GM10248 (cell line): ENCODE results near the gene RSPH6A.

Source experiments
- CTCF ChIA-PET: fragments of 300-600 bp; sonication (Branson Sonifier 250); formaldehyde crosslinking; extraction: SDS; loops from one replicate; lab custom pipeline; 2021; ENCODE audit warnings: antibody characterized with exemption; lab: Yijun Ruan, JAX
- POLR2A ChIA-PET: fragments of 350-650 bp; sonication (Branson Sonifier 250); formaldehyde crosslinking; extraction: SDS; loops from one replicate; lab custom pipeline; 2020; ENCODE audit warnings: antibody characterized with exemption; lab: Yijun Ruan, JAX
- DNase-seq: peaks from one replicate; pipeline ENCODE4 v3.0.0; 2012; ENCODE audit errors: extremely low spot score
- CTCF ChIP-seq: IDR thresholded peaks from 2 replicates; pipeline ENCODE4 v1.5.1; 2012; ENCODE audit warnings: mild to moderate bottlenecking, low read depth; ENCODE audit errors: extremely low read depth, missing control alignments, control extremely low read depth

Gene RSPH6A

GRCh38 chr19:45826934-45827333, 11.8 kb upstream of the RSPH6A start:
- ChIA-PET POLR2A (no interaction called here), CTCF (interaction anchor here (1.1 to 6.6 kb wide), 4 partner anchors 10 to 37 kb away, joined by 3 to 63 read pairs (median 6); no protein-coding TSS in a partner anchor)
- no peak for DNase-seq
- no peak for TF ChIP-seq CTCF

- POLR2A ChIA-PET, result no interaction called here
- no peak for DNase-seq
- CTCF ChIA-PET, result interaction anchor here (1.1 to 6.6 kb wide), 6 partner anchors 9 to 37 kb away, joined by 3 to 63 read pairs (median 5); no protein-coding TSS in a partner anchor
- no peak for TF ChIP-seq CTCF
These were observed 11.1 kb upstream of the RSPH6A start for GRCh38 chr19:45825917-45826893.

GRCh38 chr19:45825263-45825605, 10.1 kb upstream of the RSPH6A start:
- ChIA-PET CTCF (interaction anchor here (1.2 to 6.6 kb wide), 5 partner anchors 8 to 26 kb away, joined by 3 to 63 read pairs (median 4); no protein-coding TSS in a partner anchor), POLR2A (no interaction called here)
- TF ChIP-seq CTCF, result no peak
- DNase-seq, result no peak

- TF ChIP-seq CTCF, result no peak
- ChIA-PET CTCF (interaction anchor here (1.2 to 6.6 kb wide), 8 partner anchors 7 to 45 kb away, joined by 3 to 63 read pairs (median 4); partner anchors contain the start of genes FOXA3 and SYMPK), POLR2A (no interaction called here)
- no peak for DNase-seq
These were observed 9.6 kb upstream of the RSPH6A start for GRCh38 chr19:45824531-45825262.

- no peak for TF ChIP-seq CTCF
These were observed 8.9 kb upstream of the RSPH6A start for GRCh38 chr19:45824041-45824471.

GRCh38 chr19:45823182-45823581, 8.1 kb upstream of the RSPH6A start:
- CTCF ChIA-PET, result interaction anchor here (1.0 to 2.7 kb wide), 4 partner anchors 14 to 40 kb away, joined by 3 to 9 read pairs (median 5); partner anchors contain the start of genes FOXA3 and SYMPK
- POLR2A ChIA-PET, result no interaction called here
- no peak for TF ChIP-seq CTCF
- no peak for DNase-seq

More at GRCh38 chr19:45824041-45824471, 8.9 kb upstream of the RSPH6A start:
- ChIA-PET CTCF (interaction anchor here (1.2 to 2.7 kb wide), 6 partner anchors 10 to 45 kb away, joined by 3 to 9 read pairs (median 4); partner anchors contain the start of genes FOXA3 and SYMPK), POLR2A (no interaction called here)
- DNase-seq, result no peak
